Chondrocyte (in vitro differentiated cells): ENCODE measurements around the gene SDHAF2. TPM values are rescaled to one million over a fixed set of nuclear protein-coding genes. Genes with fewer than 3 reads are reported as not detected.
A peak's percentile ranks its signal among the peaks of the same experiment; 100 is the strongest.
"Not testable (repeated sequence)": the region's sequence is repeated elsewhere in the genome, so short reads cannot be mapped to it uniquely, and the experiment has no call there.

Experiments used
- DNase-seq: peaks from one replicate; pipeline ENCODE4 v3.0.0; 2021; ENCODE audit warnings: mixed read lengths, low spot score
- H3K27ac Mint-ChIP-seq: one replicate; pipeline ENCODE4 v1.8.0; 2021; ENCODE audit warnings: mild to moderate bottlenecking, moderate library complexity, mixed read lengths; ENCODE audit not compliant: unreplicated experiment
- H3K27me3 Mint-ChIP-seq: 2 replicates; pipeline ENCODE4 v1.8.0; 2021; ENCODE audit warnings: low read depth, mixed read lengths
- H3K36me3 Mint-ChIP-seq: 2 replicates; pipeline ENCODE4 v1.8.0; 2021; ENCODE audit warnings: low read depth, mixed read lengths
- H3K4me1 Mint-ChIP-seq: 2 replicates; pipeline ENCODE4 v1.8.0; 2021; ENCODE audit warnings: low read depth, mild to moderate bottlenecking, mixed read lengths
- H3K4me3 Mint-ChIP-seq: one replicate; pipeline ENCODE4 v1.8.0; 2021; ENCODE audit warnings: mild to moderate bottlenecking, moderate library complexity, mixed read lengths; ENCODE audit not compliant: unreplicated experiment
- H3K9me3 Mint-ChIP-seq: 2 replicates; pipeline ENCODE4 v1.8.0; 2021; ENCODE audit warnings: low read depth, mixed read lengths
- total RNA-seq: library from RNA; stranded (reverse); gene quantifications from 3 replicates; pipeline ENCODE4 v1.2.1, GENCODE V29; 2021
- TF ChIP-seq, protein P1 (sequence below): fragments of 200-600 bp; sonication (generic); IDR thresholded peaks from 2 replicates; pipeline ENCODE4 v1.5.0; 2021; ENCODE audit warnings: antibody characterized with exemption, mild to moderate bottlenecking, moderate library complexity

The SDHAF2 gene
- total RNA-seq, 1 donor from 2014 or later, result 34.8 TPM

DNA sequence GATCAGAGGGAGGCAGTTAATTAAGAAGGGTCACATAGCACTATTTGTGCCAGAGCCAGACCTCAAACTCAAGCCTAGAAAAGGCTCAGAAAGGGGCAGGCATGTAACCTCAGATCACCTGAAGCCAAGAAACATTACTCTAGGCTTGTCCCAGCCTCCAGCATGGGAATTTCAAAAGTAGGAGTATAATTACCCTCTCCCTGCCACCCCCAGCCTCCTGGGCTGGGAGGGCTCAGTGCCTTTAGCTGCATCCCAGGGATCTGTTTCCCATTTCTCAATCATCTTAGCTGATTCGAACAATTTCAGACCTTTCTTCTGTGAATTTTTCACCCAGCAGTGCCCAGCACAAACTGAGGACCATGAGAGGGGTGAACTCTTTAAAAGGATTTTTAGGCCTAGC is 45.5 kb downstream of the SDHAF2 start:
- peaks cover 25% of the 10 kb centered on the region for H3K4me1 Mint-ChIP-seq
- peaks cover 3% of the 10 kb centered on the region for H3K27me3 Mint-ChIP-seq
- TF ChIP-seq, protein P1, sequence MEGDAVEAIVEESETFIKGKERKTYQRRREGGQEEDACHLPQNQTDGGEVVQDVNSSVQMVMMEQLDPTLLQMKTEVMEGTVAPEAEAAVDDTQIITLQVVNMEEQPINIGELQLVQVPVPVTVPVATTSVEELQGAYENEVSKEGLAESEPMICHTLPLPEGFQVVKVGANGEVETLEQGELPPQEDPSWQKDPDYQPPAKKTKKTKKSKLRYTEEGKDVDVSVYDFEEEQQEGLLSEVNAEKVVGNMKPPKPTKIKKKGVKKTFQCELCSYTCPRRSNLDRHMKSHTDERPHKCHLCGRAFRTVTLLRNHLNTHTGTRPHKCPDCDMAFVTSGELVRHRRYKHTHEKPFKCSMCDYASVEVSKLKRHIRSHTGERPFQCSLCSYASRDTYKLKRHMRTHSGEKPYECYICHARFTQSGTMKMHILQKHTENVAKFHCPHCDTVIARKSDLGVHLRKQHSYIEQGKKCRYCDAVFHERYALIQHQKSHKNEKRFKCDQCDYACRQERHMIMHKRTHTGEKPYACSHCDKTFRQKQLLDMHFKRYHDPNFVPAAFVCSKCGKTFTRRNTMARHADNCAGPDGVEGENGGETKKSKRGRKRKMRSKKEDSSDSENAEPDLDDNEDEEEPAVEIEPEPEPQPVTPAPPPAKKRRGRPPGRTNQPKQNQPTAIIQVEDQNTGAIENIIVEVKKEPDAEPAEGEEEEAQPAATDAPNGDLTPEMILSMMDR, result no peak
- peaks cover 5% of the 10 kb centered on the region for H3K9me3 Mint-ChIP-seq
- H3K27ac Mint-ChIP-seq, result no peak overlapping the region
- no peak overlapping the region for H3K4me3 Mint-ChIP-seq
- no peak for DNase-seq
- H3K36me3 Mint-ChIP-seq, result peaks cover 13% of the 10 kb centered on the region

DNA sequence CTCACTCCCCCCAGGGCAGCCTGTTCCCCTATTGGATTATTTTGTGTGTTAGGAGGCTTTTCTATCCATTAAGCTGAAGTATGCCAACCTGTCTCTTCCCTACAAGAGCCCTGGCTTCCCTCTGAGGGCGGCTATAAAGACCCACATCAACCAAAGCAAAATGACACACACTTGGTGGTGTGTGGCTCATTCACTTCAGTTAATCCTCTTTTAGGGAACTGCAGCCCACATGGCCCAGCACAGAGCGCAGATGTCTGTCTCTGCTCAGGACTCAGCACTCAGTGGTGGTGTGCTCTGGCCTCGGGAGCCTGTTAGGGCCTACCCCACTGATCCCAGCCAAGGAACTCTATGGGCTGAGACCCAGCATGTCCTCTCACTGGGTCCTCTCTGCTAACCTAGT is 46.4 kb downstream of the SDHAF2 start:
- TF ChIP-seq, protein P1, result no peak
- H3K4me3 Mint-ChIP-seq, result no peak overlapping the region
- peaks cover 8% of the 10 kb centered on the region for H3K27me3 Mint-ChIP-seq
- peaks cover 25% of the 10 kb centered on the region for H3K4me1 Mint-ChIP-seq
- H3K9me3 Mint-ChIP-seq, result peaks cover 5% of the 10 kb centered on the region
- H3K36me3 Mint-ChIP-seq, result peaks cover 9% of the 10 kb centered on the region
- H3K27ac Mint-ChIP-seq, result no peak overlapping the region
- DNase-seq, result no peak

DNA sequence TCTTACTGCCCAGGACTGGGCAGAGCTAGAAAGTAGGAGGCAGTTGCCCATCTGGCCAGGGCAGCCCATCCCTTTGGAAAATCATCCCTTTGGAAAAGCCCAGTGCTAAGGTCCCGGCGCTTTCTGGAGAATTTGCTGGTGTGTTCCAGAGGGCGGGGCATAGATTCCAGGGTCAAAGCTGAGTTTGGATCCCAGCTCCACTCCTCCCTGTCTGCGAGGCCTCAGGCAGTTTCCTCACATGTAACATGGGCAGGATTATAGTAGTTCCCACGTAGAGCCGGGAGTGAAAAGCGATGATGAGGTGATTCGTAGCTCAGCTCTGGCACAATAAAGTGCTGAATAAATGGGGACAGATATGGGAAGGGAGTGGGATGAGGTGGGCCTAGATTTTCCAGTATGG is 47.2 kb downstream of the SDHAF2 start:
- Mint-ChIP-seq H3K27me3 (peaks cover 14% of the 10 kb centered on the region), H3K27ac (no peak overlapping the region), H3K4me1 (peaks cover 21% of the 10 kb centered on the region), H3K9me3 (peaks cover 5% of the 10 kb centered on the region), H3K4me3 (no peak overlapping the region), H3K36me3 (peaks cover 9% of the 10 kb centered on the region)
- no peak for DNase-seq
- TF ChIP-seq, protein P1, result no peak

DNA sequence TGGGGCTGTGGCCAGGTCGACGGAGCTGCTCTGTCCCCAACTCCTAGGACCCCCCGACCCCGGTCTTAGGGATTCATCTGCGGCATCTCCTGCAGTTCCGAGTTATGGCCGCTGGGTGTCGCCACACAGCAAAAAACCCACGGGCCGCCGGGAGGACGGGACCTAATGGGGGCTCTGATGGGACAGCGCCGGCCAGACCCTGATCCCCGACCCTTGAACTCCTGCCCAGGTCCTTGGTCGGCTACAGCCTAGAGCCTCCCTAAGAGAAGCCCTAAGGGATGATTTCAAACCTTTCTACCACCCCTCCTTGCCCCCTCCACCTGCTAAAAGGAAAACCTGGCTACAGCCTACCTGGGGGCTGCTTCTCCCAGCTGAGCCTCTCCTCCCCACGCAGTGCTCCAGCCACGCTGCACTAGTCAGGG is 47.8 kb downstream of the SDHAF2 start:
- TF ChIP-seq, protein P1, result peak; percentile 98
- no peak for DNase-seq
- no peak overlapping the region for H3K4me3 Mint-ChIP-seq
- peaks cover 15% of the 10 kb centered on the region for H3K4me1 Mint-ChIP-seq
- H3K27ac Mint-ChIP-seq, result no peak overlapping the region
- H3K27me3 Mint-ChIP-seq, result peaks cover 15% of the 10 kb centered on the region
- H3K9me3 Mint-ChIP-seq, result peaks cover 5% of the 10 kb centered on the region
- H3K36me3 Mint-ChIP-seq, result peaks cover 9% of the 10 kb centered on the region

DNA sequence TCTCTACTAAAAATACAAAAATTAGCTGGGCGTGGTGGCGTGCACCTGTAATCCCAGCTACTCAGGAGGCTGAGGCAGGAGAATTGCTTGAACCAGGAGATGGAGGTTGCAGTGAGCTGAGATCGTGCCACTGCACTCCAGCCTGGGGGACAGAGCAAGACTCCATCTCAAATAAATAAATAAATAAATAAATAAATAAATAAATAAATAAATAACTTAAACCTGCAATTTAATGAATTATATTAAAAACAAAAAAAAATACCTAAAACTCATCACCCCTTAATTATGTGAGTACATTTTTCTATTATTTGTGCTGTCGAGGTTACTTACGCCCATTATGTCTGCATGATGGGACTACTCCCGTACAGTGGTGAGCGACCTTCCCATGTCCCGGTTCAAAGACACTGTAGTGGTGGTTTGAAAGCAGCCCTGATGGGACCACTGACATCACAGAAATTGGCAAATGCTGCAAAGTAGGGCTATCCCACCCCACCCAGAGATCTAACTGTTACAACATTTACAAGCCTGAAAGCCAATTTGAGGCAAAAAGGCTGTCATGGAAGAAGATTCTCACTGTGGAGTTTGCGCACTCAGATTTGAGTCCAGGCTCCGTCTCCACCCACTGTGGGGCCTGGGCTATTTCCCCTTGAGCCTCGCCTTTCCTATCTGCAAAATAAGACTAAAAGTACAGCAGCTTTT is 49.6 kb downstream of the SDHAF2 start:
- H3K27ac Mint-ChIP-seq, H3K4me1 Mint-ChIP-seq, DNase-seq, H3K4me3 Mint-ChIP-seq, H3K36me3 Mint-ChIP-seq, H3K9me3 Mint-ChIP-seq: not testable (repeated sequence)
- H3K27me3 Mint-ChIP-seq, result peaks cover 17% of the 10 kb centered on the region
